Activated CD8-positive, alpha-beta T cell treated with anti-CD3 and anti-CD28 coated beads for 36 hours (primary cell): ENCODE measurements around the gene SRRM2. TPM values are rescaled to one million over a fixed set of nuclear protein-coding genes. Genes with fewer than 3 reads are reported as not detected.
A peak's percentile ranks its signal among the peaks of the same experiment; 100 is the strongest.

Experiments used
- ATAC-seq: fragments of 200-7000 bp; cut with Tn5 transposase; one replicate; pipeline ENCODE4 v1.10.0; 2021; ENCODE audit warnings: mild to moderate bottlenecking, moderate library complexity
- CTCF ChIA-PET: fragments of 350-600 bp; sonication (Branson Sonifier 250); formaldehyde crosslinking; loops from one replicate; lab custom pipeline; 2021; ENCODE audit warnings: antibody characterized with exemption; lab: Charles Lee
- POLR2A ChIA-PET: fragments of 350-600 bp; sonication (Branson Sonifier 250); formaldehyde crosslinking; loops from one replicate; lab custom pipeline; 2021; ENCODE audit warnings: antibody characterized with exemption; lab: Charles Lee
- DNase-seq: peaks from one replicate; pipeline ENCODE4 v3.0.0-alpha.2; 2020
- H3K27ac Mint-ChIP-seq: one replicate; pipeline ENCODE4 v1.8.0; 2021; ENCODE audit warnings: mild to moderate bottlenecking, mixed read lengths
- H3K27me3 Mint-ChIP-seq: one replicate; pipeline ENCODE4 v1.8.0; 2021; ENCODE audit warnings: mixed read lengths
- H3K36me3 Mint-ChIP-seq: one replicate; pipeline ENCODE4 v1.8.0; 2021; ENCODE audit warnings: low read depth, mixed read lengths
- H3K4me1 Mint-ChIP-seq: one replicate; pipeline ENCODE4 v1.8.0; 2021; ENCODE audit warnings: low read depth, mixed read lengths
- H3K4me3 Mint-ChIP-seq: one replicate; pipeline ENCODE4 v1.8.0; 2021; ENCODE audit warnings: mild to moderate bottlenecking, moderate library complexity, mixed read lengths
- H3K9me3 Mint-ChIP-seq: one replicate; pipeline ENCODE4 v1.8.0; 2021; ENCODE audit warnings: mixed read lengths
- CTCF ChIP-seq: fragments of 200-600 bp; IDR thresholded peaks from one replicate; pipeline ENCODE4 v1.8.0; 2022; ENCODE audit warnings: antibody characterized with exemption, mild to moderate bottlenecking
- intact Hi-C: fragments of 100-400 bp; cut with micrococcal nuclease; formaldehyde crosslinking; loops from one replicate; pipeline ENCODE4 v1.10.0; 2022
- total RNA-seq, 2 experiments: library from RNA; stranded (reverse); gene quantifications; one replicate each; pipeline ENCODE4 v1.2.3, GENCODE V29; 2021

The SRRM2 gene
- total RNA-seq, 2 experiments from 2014 or later = 518 to 561 TPM

- ChIA-PET POLR2A (interaction anchor here (0.8 to 4.5 kb wide), 4 partner anchors 12 to 19 kb away, joined by 3 to 45 read pairs (median 20); partner anchors contain the start of gene SRRM2), CTCF (no interaction called here)
- H3K4me1 Mint-ChIP-seq = peaks cover 8% of the 10 kb centered on the region
- no peaks in the 10 kb centered on the region for H3K27me3 Mint-ChIP-seq
- peaks cover 56% of the 10 kb centered on the region for H3K36me3 Mint-ChIP-seq
- no peak overlapping the region for H3K27ac Mint-ChIP-seq
- TF ChIP-seq CTCF = no peak
- ATAC-seq (peak; percentile 28), DNase-seq (no peak)
- intact Hi-C loops = no loop called here
- H3K4me3 Mint-ChIP-seq = no peak overlapping the region
- H3K9me3 Mint-ChIP-seq = no peaks in the 10 kb centered on the region
These were observed 17.9 kb downstream of the SRRM2 start for GRCh38 chr16:2770057-2770951.

GRCh38 chr16:2771496-2772402 lies 19.3 kb downstream of the SRRM2 start:
- Mint-ChIP-seq H3K27ac (peak overlapping the region; percentile 63), H3K4me3 (no peak overlapping the region), H3K27me3 (no peaks in the 10 kb centered on the region), H3K9me3 (no peaks in the 10 kb centered on the region), H3K4me1 (peaks cover 14% of the 10 kb centered on the region), H3K36me3 (peaks cover 50% of the 10 kb centered on the region)
- no peak for DNase-seq
- CTCF ChIA-PET = interaction anchor here (1.1 kb wide), 1 partner anchor 96 kb away, joined by 3 read pairs; no protein-coding TSS in a partner anchor
- TF ChIP-seq CTCF = no peak
- POLR2A ChIA-PET = interaction anchor here (1.1 to 8.7 kb wide), 5 partner anchors 9 to 20 kb away, joined by 5 to 80 read pairs (median 6); partner anchors contain the start of gene SRRM2
- intact Hi-C loops = no loop called here
- no peak for ATAC-seq

GRCh38 chr16:2773188-2773968 lies 20.9 kb downstream of the SRRM2 start:
- no peaks in the 10 kb centered on the region for H3K27me3 Mint-ChIP-seq
- ChIA-PET CTCF (interaction anchor here (0.9 kb wide), 1 partner anchor 9 kb away, joined by 4 read pairs; no protein-coding TSS in a partner anchor), POLR2A (interaction anchor here (0.6 to 8.7 kb wide), 7 partner anchors 8 to 20 kb away, joined by 4 to 80 read pairs (median 6); partner anchors contain the start of gene SRRM2)
- no peak for TF ChIP-seq CTCF
- intact Hi-C loops = no loop called here
- ATAC-seq = no peak
- no peak for DNase-seq
- H3K9me3 Mint-ChIP-seq = no peaks in the 10 kb centered on the region
- H3K4me1 Mint-ChIP-seq = peaks cover 18% of the 10 kb centered on the region
- H3K36me3 Mint-ChIP-seq = peaks cover 44% of the 10 kb centered on the region
- peak overlapping the region; percentile 25 for H3K27ac Mint-ChIP-seq
- no peak overlapping the region for H3K4me3 Mint-ChIP-seq

GRCh38 chr16:2774161-2774891 lies 21.9 kb downstream of the SRRM2 start:
- POLR2A ChIA-PET = interaction anchor here (1.1 to 8.7 kb wide), 6 partner anchors 9 to 21 kb away, joined by 6 to 80 read pairs (median 9); partner anchors contain the start of gene SRRM2
- peak overlapping the region; percentile 18 for H3K27ac Mint-ChIP-seq
- intact Hi-C loops = no loop called here
- ATAC-seq (no peak), DNase-seq (no peak)
- TF ChIP-seq CTCF = no peak
- H3K4me1 Mint-ChIP-seq = peaks cover 23% of the 10 kb centered on the region
- H3K36me3 Mint-ChIP-seq = peaks cover 47% of the 10 kb centered on the region
- no peaks in the 10 kb centered on the region for H3K9me3 Mint-ChIP-seq
- CTCF ChIA-PET = interaction anchor here (2.1 kb wide), 1 partner anchor 65 kb away, joined by 7 read pairs; no protein-coding TSS in a partner anchor
- no peaks in the 10 kb centered on the region for H3K27me3 Mint-ChIP-seq
- H3K4me3 Mint-ChIP-seq = no peak overlapping the region
